GM18526 (cell line): ENCODE measurements around the gene IL22RA1.

Experiments used
- POLR2A ChIP-seq: IDR thresholded peaks from 3 replicates; pipeline ENCODE4 v1.6.1; 2011; ENCODE audit not compliant: insufficient read length; ENCODE audit errors: extremely low read depth

The IL22RA1 gene

DNA sequence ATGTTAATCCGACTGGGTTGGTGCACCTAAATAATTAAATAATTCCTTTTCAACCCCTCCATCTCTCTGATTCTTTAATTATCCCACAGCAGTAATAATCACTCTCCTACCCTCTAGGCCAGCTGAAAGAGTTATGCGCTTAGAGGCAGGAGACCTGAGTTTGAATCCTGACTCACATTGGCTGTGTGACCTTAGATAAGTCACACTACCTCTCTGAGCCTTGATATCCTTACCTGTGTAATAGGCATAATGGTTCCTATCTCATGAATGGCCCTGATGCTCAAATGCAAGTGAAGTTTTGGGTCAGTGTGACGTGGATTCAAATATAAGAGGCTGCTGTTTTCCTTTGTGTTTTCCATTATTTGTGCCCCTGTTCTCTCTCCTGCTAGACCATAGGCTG, 39.1 kb downstream of the IL22RA1 start:
- no peak for TF ChIP-seq POLR2A

GRCh38 chr1:24103408-24103807, 39.5 kb downstream of the IL22RA1 start:
- no peak for TF ChIP-seq POLR2A

DNA sequence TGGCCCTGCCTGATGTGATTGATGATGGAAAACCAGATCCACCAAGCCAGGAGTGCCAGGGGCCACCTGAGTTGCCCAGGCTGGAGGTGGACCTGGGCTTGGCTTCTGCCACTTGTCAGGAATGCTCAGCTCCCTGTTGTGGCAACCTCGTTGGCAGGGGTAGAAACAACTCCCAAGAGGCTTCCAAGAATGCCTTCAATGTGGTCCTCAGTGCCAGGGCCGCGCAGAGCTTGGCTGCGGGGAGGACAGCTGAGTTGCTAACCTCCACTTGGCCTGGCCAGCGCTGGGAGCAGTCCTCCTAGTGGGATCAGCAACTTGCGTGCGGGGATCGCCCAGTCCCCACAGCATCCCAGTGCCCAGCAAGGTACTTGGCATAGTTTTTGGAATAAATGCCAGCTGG, 40.0 kb downstream of the IL22RA1 start:
- no peak for TF ChIP-seq POLR2A

- TF ChIP-seq POLR2A, result no peak
Measured at GRCh38 chr1:24101796-24102586, 40.9 kb downstream of the IL22RA1 start.

DNA sequence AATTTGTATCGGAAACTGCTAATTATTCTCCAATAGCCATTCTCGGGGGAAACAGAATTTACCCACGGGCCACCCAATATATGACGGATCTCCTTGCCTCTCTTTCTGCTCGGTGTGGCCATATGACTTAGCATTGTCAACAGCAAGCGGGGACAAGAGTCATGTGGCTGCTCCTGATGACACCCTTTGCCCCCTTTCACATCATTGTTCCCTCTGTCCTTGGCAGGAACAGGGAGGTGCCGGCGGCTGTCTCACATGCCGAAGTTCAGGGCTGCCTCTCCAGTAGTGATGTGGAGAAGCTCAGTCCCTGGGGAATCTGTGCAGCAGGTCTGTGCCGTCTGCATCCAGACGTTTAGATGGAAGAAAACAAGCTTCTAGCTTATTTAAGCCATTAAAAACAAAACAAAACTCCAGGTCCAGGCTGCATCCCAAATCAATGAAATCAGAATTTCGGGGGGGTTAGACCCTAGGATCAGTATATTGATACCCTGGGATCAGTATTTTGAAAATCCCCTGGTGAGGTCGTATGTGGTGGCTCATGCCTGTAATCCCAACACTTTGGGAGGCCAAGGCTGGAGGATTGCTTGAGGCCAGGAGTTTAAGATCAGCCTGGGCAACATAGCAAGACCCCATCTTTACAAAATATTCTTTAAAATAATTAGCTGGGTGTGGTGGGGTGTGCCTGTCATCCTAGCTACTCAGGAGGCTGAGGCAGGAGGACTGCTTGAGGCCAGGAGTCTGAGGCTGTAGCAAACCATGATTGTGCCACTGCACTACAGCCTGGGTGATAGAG, 41.8 kb downstream of the IL22RA1 start:
- TF ChIP-seq POLR2A, result no peak

DNA sequence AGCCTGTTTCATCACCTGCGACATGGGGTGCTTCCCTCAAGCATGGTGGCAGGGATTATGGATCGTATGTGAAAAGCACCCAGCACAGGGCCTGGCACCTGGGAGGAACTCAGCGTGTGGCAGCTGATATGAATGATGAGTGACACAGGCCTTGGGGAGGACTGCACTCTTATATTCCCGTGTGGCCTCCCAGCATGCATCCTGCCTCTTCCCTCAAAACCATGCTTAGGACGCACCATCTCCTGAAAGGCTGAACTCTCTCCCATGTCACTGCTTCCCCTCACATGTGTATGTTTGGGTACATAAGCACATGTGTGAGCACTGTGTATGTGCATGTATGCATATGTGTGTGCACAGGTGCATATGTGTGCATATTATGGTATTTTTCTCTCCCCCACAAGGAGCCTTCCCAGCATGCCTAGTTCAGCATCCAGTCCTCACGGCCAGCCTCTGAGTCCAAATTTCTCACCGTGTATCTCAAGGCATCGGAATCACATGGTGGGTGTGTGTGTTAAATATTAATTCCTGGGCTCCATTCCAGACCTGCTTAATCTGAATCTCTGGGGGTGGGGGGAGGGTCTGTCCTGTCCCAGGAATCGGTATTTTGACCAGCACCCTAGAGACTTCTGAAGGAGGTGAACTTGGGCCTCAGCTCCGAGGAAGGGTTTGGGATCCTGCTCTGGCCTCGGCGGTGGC, 43.8 kb downstream of the IL22RA1 start:
- TF ChIP-seq POLR2A, result no peak

DNA sequence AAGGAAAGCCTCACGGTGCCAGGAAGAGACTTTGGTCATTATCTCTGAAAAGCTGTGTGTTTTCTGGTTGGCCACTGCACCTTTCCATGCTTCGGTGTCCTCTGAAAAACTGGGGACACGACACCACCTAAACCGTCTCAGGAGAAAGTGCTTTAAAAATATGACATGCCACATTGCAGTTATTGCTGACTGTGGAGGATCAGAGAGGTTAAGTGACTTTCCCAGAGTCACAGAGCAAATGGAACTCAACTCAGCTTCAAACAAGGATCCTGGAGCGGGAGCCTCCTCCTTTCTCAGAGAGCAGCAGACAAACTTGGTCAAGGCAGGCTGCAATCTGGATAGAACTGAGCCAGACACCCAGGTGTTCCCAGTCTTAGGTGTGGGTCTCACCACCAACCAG, 44.8 kb downstream of the IL22RA1 start:
- no peak for TF ChIP-seq POLR2A

DNA sequence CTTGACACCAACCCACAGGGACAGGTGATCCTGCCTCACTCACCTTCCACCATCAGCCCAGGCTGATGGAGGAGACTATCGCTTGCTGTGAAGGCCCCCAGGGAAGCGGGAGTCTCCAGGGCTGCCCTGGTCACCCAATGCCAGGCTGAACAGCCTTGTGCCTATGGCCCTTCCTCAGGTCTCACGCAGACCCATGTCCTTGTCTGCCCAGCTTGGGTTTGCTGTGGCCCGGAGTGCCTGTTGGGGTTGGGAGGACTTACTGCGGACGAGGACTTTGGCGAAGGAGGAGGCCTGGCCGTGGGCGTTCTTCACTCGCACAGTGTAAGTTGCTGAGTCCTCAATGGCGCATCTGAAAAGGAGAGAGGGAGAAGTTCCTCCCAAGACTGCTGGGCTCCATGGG, 45.3 kb downstream of the IL22RA1 start:
- no peak for TF ChIP-seq POLR2A

DNA sequence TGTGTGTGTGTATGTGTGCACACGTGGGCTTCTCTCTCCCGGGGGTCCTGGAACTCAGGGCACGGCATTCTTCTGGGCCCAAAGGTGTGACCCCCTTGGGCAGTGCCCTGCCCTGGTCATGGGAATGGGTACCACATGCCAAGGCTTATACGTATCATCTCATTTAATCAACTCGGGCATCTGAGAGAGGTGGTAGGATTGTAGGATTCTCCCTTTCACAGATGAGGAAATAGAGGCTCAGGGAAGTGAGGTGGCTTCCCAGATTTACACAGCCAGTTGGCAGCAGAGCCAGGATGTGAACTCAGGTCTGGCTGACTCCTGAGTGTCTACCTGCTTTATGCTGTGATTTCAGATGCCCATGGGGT, 46.2 kb downstream of the IL22RA1 start:
- TF ChIP-seq POLR2A, result no peak

- TF ChIP-seq POLR2A, result no peak
Measured at GRCh38 chr1:24096009-24096738, 46.8 kb downstream of the IL22RA1 start.

DNA sequence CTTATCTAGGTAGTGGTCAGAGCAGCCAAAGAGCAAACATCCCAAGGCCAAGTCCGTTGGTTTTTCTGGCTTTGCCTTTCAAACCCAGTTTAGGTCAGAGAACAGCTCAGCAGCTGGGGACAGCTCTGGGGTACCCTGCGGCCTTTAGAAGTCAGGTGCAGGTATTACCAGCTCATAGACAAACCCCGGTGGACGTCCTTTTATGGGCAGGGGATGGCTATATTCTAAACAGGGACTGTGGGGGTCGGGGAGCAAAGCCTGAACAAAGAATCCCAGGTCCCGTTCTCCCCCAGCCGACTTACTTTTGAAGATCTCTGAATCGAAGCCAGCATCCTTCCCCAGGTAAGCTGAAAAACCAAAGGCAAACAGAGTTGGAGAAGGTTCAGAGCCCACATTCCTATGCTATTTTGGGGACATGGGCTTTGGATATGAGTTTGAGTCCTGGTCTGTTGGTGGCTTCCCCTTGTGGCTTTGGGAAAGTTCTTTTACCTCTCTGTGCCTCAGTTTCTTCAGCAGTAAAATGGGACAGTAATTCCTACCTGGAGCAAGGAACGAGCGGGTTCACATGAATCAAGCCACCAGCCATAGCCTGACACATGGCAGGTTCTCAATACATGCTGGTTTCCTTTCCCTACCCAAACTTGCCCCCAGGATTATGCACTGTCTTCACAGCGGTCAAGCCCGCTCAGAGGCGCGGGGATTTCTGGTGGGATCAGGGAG, 47.6 kb downstream of the IL22RA1 start:
- no peak for TF ChIP-seq POLR2A

GRCh38 chr1:24094554-24094953, 48.4 kb downstream of the IL22RA1 start:
- TF ChIP-seq POLR2A, result no peak

GRCh38 chr1:24093732-24094131, 49.2 kb downstream of the IL22RA1 start:
- TF ChIP-seq POLR2A, result no peak

GRCh38 chr1:24092979-24093378, 50.0 kb downstream of the IL22RA1 start:
- no peak for TF ChIP-seq POLR2A
